HepG2 (cell line): ENCODE data around the gene JKAMP. TPM values are rescaled to one million over a fixed set of nuclear protein-coding genes. Genes with fewer than 3 reads are reported as not detected.
A peak's percentile ranks its signal among the peaks of the same experiment; 100 is the strongest.

Experiments used
- EED ChIP-seq: sonication (generic); formaldehyde crosslinking; IDR thresholded peaks from 2 replicates; pipeline ENCODE4 v1.5.0; 2020; ENCODE audit warnings: mild to moderate bottlenecking, missing genetic modification reagents
- KDM4B ChIP-seq: sonication (generic); formaldehyde crosslinking; IDR thresholded peaks from 2 replicates; pipeline ENCODE4 v1.4.0; 2020; ENCODE audit warnings: missing genetic modification reagents
- MAFK ChIP-seq, 2 experiments: IDR thresholded peaks in 1 of 2; conservative IDR thresholded peaks in 1 of 2; 2 replicates each; pipeline ENCODE4 v1.6.1; 2011; ENCODE audit warnings: improper control_type of control experiment in 2 of 2, low read length in 2 of 2
- NR3C1 ChIP-seq: sonication (generic); formaldehyde crosslinking; IDR thresholded peaks from 2 replicates; pipeline ENCODE4 v1.4.0; 2020; ENCODE audit warnings: missing genetic modification reagents
- TBL1XR1 ChIP-seq: fragments of 150-350 bp; IDR thresholded peaks from 2 replicates; pipeline ENCODE4 v1.6.1; 2014; ENCODE audit warnings: borderline replicate concordance, low read length; ENCODE audit not compliant: partially characterized antibody
- ZFP36L1 ChIP-seq: sonication (generic); formaldehyde crosslinking; IDR thresholded peaks from 2 replicates; pipeline ENCODE4 v1.8.0; 2022; ENCODE audit warnings: mild to moderate bottlenecking, missing genetic modification reagents, moderate library complexity
- ZFP36L2 ChIP-seq: sonication (generic); formaldehyde crosslinking; IDR thresholded peaks from 2 replicates; pipeline ENCODE4 v1.4.0; 2020; ENCODE audit warnings: missing genetic modification reagents
- ZFYVE20 ChIP-seq: sonication (generic); formaldehyde crosslinking; IDR thresholded peaks from 2 replicates; pipeline ENCODE4 v1.8.0; 2023; ENCODE audit warnings: low read depth, mild to moderate bottlenecking, moderate library complexity, missing genetic modification reagents, borderline replicate concordance
- ZNF10 ChIP-seq: sonication (generic); formaldehyde crosslinking; IDR thresholded peaks from 2 replicates; pipeline ENCODE4 v1.4.0; 2020; ENCODE audit warnings: mild to moderate bottlenecking, low read depth, missing genetic modification reagents, borderline replicate concordance
- ZNF101 ChIP-seq: sonication (generic); formaldehyde crosslinking; IDR thresholded peaks from 2 replicates; pipeline ENCODE4 v1.4.0; 2020; ENCODE audit warnings: mild to moderate bottlenecking, low read depth, missing genetic modification reagents, borderline replicate concordance
- ZNF337 ChIP-seq: sonication (generic); formaldehyde crosslinking; IDR thresholded peaks from 2 replicates; pipeline ENCODE4 v1.5.1; 2020; ENCODE audit warnings: missing genetic modification reagents, low read depth, mild to moderate bottlenecking, borderline replicate concordance
- ZNF430 ChIP-seq: sonication (generic); formaldehyde crosslinking; IDR thresholded peaks from 2 replicates; pipeline ENCODE4 v1.9.0; 2021; ENCODE audit warnings: mild to moderate bottlenecking, missing genetic modification reagents
- ZNF451 ChIP-seq: sonication (generic); formaldehyde crosslinking; IDR thresholded peaks from 2 replicates; pipeline ENCODE4 v1.5.0; 2020; ENCODE audit warnings: mild to moderate bottlenecking, missing genetic modification reagents
- ZNF839 ChIP-seq: sonication (generic); formaldehyde crosslinking; IDR thresholded peaks from 2 replicates; pipeline ENCODE4 v1.4.0; 2020; ENCODE audit warnings: missing genetic modification reagents, mild to moderate bottlenecking, borderline replicate concordance
- ZNF891 ChIP-seq: sonication (generic); formaldehyde crosslinking; IDR thresholded peaks from 2 replicates; pipeline ENCODE4 v1.5.0; 2020; ENCODE audit warnings: mild to moderate bottlenecking, missing genetic modification reagents
- polyA plus RNA-seq, 8 experiments: library from polyadenylated mRNA; depleted of rRNA in 3 of 8; stranded (reverse) in 7 of 8; unstranded in 1 of 8; fragments of >200 nt; fragmentation: Illumina TruSeq in 4 of 8; extraction: Trizol in 4 of 8; gene quantifications; 2 replicates each; pipeline versions ENCODE4 v1.2.1 to v1.2.3, GENCODE V29; 2011 to 2016; ENCODE audit warnings: low read depth in 4 of 8, missing spikeins in 1 of 8, mixed read lengths in 1 of 8; ENCODE audit not compliant: insufficient read depth in 1 of 8
- total RNA-seq, 5 experiments: library from RNA; depleted of rRNA; stranded (reverse); fragments of >200 nt; fragmentation: Illumina TruSeq; extraction: Trizol; gene quantifications; 2 replicates each; pipeline ENCODE4 v1.2.3, GENCODE V29; 2016; ENCODE audit warnings: low read depth in 1 of 5
- TF ChIP-seq, protein P1 (sequence below): sonication (generic); formaldehyde crosslinking; IDR thresholded peaks from 2 replicates; pipeline ENCODE4 v1.4.0; 2020; ENCODE audit warnings: missing genetic modification reagents, mild to moderate bottlenecking, borderline replicate concordance
- TF ChIP-seq, protein P2 (sequence below): sonication (generic); formaldehyde crosslinking; IDR thresholded peaks from 2 replicates; pipeline ENCODE4 v1.8.0; 2022; ENCODE audit warnings: mild to moderate bottlenecking, missing genetic modification reagents, moderate library complexity
- TF ChIP-seq, protein P3 (sequence below): IDR thresholded peaks from 2 replicates; pipeline ENCODE4 v1.6.1; 2016; ENCODE audit warnings: missing compliant biosample characterization, missing genetic modification reagents, borderline replicate concordance
- TF ChIP-seq, protein P4 (sequence below): sonication (generic); formaldehyde crosslinking; IDR thresholded peaks from 2 replicates; pipeline ENCODE4 v1.8.1; 2023; ENCODE audit warnings: mild to moderate bottlenecking, inconsistent platforms, moderate library complexity, missing genetic modification reagents, borderline replicate concordance
- TF ChIP-seq, protein P5 (sequence below): sonication (generic); formaldehyde crosslinking; IDR thresholded peaks from 2 replicates; pipeline ENCODE4 v1.8.0; 2022; ENCODE audit warnings: mild to moderate bottlenecking, missing genetic modification reagents; ENCODE audit not compliant: insufficient replicate concordance

JKAMP gene
- total and polyA plus RNA-seq, 2 of the 13 experiments (the other 11 are each of a cell fraction or from before 2014, with no cell fraction given): 56.4 to 135 TPM

DNA sequence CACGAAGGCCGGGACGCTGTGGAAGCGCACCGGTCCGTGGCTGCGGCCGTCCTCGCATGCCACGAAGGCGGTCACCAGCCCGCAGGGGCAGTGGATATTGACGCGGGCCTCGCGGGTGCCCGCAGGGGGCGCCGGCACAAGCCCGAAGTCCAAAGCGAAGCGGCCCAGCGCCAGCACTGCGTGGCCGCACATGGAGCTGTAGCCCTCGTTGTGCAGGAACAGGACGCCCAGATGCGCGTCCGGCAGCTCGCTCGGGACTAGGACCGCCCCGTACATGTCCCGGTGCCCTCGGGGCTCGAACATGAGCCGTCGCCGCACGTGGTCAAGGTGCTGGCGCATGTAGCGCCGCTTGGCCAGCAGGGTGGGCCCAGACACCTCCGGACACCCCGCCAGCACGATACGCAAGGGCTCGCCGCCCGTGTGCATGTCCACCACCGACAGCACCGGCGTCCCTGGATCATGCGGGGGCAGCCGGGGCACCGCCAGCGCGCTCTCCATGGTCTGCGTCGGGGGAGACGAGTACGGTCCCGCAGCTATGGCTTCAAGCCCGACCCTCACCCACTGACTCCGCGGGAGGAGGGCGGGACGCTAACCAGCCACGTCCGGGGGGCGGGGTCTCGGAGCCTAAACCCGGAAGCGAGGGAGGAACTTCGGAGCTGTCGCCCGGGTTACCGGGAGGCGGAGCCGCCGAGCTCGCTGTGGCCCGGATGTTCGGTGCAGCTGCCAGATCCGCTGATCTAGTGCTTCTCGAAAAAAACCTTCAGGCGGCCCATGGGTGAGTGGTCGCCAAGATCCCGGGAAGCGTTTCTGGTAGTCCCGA is at the start of gene JKAMP, which contains the start of gene L3HYPDH (continued):
- TF ChIP-seq ZNF10 (CRISPR knock-in tag) (no peak), ZNF451 (CRISPR knock-in tag) (peak; percentile 92; the same call in 1 of the 2 replicates), TBL1XR1 (no peak), ZNF337 (CRISPR knock-in tag) (peak; percentile 73; the same call in 1 of the 2 replicates), EED (CRISPR knock-in tag) (no peak; the same call in none of the 2 replicates), ZFYVE20 (CRISPR knock-in tag) (0 out of 2 replicates have a peak, but pooled peaks have one; percentile 89), NR3C1 (CRISPR knock-in tag) (no peak), ZNF430 (peak; percentile 98), ZFP36L1 (CRISPR knock-in tag) (peak; percentile 95), MAFK (conservative IDR thresholded peaks at IDR 0.05 in 1 of 2, IDR thresholded peaks at IDR 0.05 in 1 of 2; ENCODE audit: low read length in 2 of 2) (peak; percentile 70 to 84), ZNF891 (peak; percentile 91), ZFP36L2 (CRISPR knock-in tag) (no peak), ZNF101 (CRISPR knock-in tag) (no peak), ZNF839 (CRISPR knock-in tag) (no peak; the same call in 1 of the 2 replicates), KDM4B (CRISPR knock-in tag) (peak; percentile 89)
- TF ChIP-seq, protein P1, sequence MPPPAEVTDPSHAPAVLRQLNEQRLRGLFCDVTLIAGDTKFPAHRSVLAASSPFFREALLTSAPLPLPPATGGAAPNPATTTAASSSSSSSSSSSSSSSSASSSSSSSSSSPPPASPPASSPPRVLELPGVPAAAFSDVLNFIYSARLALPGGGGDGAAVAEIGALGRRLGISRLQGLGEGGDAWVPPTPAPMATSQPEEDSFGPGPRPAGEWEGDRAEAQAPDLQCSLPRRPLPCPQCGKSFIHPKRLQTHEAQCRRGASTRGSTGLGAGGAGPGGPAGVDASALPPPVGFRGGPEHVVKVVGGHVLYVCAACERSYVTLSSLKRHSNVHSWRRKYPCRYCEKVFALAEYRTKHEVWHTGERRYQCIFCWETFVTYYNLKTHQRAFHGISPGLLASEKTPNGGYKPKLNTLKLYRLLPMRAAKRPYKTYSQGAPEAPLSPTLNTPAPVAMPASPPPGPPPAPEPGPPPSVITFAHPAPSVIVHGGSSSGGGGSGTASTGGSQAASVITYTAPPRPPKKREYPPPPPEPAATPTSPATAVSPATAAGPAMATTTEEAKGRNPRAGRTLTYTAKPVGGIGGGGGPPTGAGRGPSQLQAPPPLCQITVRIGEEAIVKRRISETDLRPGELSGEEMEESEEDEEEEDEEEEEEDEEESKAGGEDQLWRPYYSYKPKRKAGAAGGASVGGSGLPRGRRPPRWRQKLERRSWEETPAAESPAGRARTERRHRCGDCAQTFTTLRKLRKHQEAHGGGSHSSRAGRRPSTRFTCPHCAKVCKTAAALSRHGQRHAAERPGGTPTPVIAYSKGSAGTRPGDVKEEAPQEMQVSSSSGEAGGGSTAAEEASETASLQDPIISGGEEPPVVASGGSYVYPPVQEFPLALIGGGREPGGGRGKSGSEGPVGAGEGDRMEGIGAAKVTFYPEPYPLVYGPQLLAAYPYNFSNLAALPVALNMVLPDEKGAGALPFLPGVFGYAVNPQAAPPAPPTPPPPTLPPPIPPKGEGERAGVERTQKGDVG: peak; percentile 86; the same call in 1 of the 2 replicates
- TF ChIP-seq, protein P2, sequence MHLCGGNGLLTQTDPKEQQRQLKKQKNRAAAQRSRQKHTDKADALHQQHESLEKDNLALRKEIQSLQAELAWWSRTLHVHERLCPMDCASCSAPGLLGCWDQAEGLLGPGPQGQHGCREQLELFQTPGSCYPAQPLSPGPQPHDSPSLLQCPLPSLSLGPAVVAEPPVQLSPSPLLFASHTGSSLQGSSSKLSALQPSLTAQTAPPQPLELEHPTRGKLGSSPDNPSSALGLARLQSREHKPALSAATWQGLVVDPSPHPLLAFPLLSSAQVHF (CRISPR knock-in tag): peak; percentile 97
- TF ChIP-seq, protein P3, sequence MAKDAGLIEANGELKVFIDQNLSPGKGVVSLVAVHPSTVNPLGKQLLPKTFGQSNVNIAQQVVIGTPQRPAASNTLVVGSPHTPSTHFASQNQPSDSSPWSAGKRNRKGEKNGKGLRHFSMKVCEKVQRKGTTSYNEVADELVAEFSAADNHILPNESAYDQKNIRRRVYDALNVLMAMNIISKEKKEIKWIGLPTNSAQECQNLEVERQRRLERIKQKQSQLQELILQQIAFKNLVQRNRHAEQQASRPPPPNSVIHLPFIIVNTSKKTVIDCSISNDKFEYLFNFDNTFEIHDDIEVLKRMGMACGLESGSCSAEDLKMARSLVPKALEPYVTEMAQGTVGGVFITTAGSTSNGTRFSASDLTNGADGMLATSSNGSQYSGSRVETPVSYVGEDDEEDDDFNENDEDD (CRISPR knock-in tag): no peak; the same call in 1 of the 2 replicates
- TF ChIP-seq, protein P4, sequence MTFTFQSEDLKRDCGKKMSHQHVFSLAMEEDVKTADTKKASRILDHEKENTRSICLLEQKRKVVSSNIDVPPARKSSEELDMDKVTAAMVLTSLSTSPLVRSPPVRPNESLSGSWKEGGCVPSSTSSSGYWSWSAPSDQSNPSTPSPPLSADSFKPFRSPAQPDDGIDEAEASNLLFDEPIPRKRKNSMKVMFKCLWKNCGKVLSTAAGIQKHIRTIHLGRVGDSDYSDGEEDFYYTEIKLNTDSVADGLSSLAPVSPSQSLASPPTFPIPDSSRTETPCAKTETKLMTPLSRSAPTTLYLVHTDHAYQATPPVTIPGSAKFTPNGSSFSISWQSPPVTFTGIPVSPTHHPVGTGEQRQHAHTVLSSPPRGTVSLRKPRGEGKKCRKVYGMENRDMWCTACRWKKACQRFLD (CRISPR knock-in tag): peak; percentile 99
- TF ChIP-seq, protein P5, sequence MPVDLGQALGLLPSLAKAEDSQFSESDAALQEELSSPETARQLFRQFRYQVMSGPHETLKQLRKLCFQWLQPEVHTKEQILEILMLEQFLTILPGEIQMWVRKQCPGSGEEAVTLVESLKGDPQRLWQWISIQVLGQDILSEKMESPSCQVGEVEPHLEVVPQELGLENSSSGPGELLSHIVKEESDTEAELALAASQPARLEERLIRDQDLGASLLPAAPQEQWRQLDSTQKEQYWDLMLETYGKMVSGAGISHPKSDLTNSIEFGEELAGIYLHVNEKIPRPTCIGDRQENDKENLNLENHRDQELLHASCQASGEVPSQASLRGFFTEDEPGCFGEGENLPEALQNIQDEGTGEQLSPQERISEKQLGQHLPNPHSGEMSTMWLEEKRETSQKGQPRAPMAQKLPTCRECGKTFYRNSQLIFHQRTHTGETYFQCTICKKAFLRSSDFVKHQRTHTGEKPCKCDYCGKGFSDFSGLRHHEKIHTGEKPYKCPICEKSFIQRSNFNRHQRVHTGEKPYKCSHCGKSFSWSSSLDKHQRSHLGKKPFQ (CRISPR knock-in tag): peak; percentile 81
